Body of pancreas (tissue), 4 donors: ENCODE data around the gene TNS3. TPM values are rescaled to one million over a fixed set of nuclear protein-coding genes. Genes with fewer than 3 reads are reported as not detected.
A peak's percentile ranks its signal among the peaks of the same experiment; 100 is the strongest.

Experiments used
- ATAC-seq: fragments of 150-250 bp; one replicate; pipeline ENCODE4 v1.9.1; 2016
- DNase-seq, 4 donors: peaks; one replicate each; pipeline ENCODE4 v3.0.0-alpha.2; 2019
- H3K27ac ChIP-seq, 4 donors: fragments of 200-600 bp; sonication (generic); 1 replicate in 3 of 4; 2 replicates in 1 of 4; pipeline versions ENCODE4 v1.5.1 to v1.6.1; 2016 to 2019; ENCODE audit warnings: mild to moderate bottlenecking in 1 of 4, mixed read lengths in 1 of 4, moderate library complexity in 1 of 4
- H3K27me3 ChIP-seq, 2 donors: fragments of 200-600 bp; sonication (generic); one replicate each; pipeline ENCODE4 v1.6.0; 2016; ENCODE audit warnings: mild to moderate bottlenecking in 1 of 2
- H3K36me3 ChIP-seq, 2 donors: fragments of 200-600 bp; sonication (generic); replicated peaks in 1 of 2; 2 replicates each; pipeline ENCODE4 v1.5.1; 2016; ENCODE audit warnings: low read depth in 2 of 2; ENCODE audit not compliant: insufficient read depth in 1 of 2
- H3K4me1 ChIP-seq: fragments of 200-600 bp; sonication (generic); one replicate; pipeline ENCODE4 v1.6.0; 2016
- H3K4me3 ChIP-seq, 2 donors: fragments of 200-600 bp; sonication (generic); 1 replicate in 1 of 2; 2 replicates in 1 of 2; pipeline ENCODE4 v1.5.1; 2016 to 2019
- H3K9me3 ChIP-seq, 3 donors: fragments of 200-600 bp; sonication (generic); 1 replicate in 2 of 3; 2 replicates in 1 of 3; pipeline ENCODE4 v1.5.1; 2016
- CTCF ChIP-seq, 7 experiments: fragments of 450-650 bp in 4 of 7; fragments of 200-600 bp in 3 of 7; sonication (generic) in 3 of 7; IDR thresholded peaks; one replicate each; pipeline ENCODE4 v1.5.1; 2016 to 2019; ENCODE audit warnings: antibody characterized with exemption in 7 of 7
- POLR2A ChIP-seq, 3 donors: fragments of 450-650 bp; IDR thresholded peaks; one replicate each; pipeline ENCODE4 v1.6.1; 2016; ENCODE audit warnings: antibody characterized with exemption in 3 of 3, mild to moderate bottlenecking in 2 of 3
- WGBS, 2 donors: methylation state at CpG; one replicate each; pipeline ENCODE4 v1.1.5; 2017; 5-methylcytosine and 5-hydroxymethylcytosine counted together
- intact Hi-C: fragments of 100-400 bp; cut with DNase I; formaldehyde crosslinking; loops from one replicate; pipeline ENCODE4 v1.15.1; 2023
- total RNA-seq, 2 donors: library from RNA; depleted of rRNA; stranded (reverse); fragments of >200 nt; gene quantifications; one replicate each; pipeline ENCODE4 v1.1.0, GENCODE V29; 2016

The TNS3 gene
- total RNA-seq, 2 donors from 2014 or later = 100 to 265 TPM

GRCh38 chr7:47330026-47330425 lies 251.9 kb downstream of the TNS3 start:
- intact Hi-C loops = no loop called here
- DNase-seq (peak in 1 of 4 donors; percentile 10), ATAC-seq (no peak)
- H3K36me3 ChIP-seq = peaks cover 0 to 24% of the 10 kb centered on the region in 2 donors
- TF ChIP-seq CTCF (IDR thresholded peaks at IDR 0.05) (no peak), POLR2A (IDR thresholded peaks at IDR 0.05) (no peak)
- H3K4me1 ChIP-seq = peaks cover 40% of the 10 kb centered on the region
- 42 to 79% methylated on average over 3 to 6 of the region's 6 CpGs for WGBS, 2 donors
- H3K27me3 ChIP-seq = no peaks in the 10 kb centered on the region
- H3K27ac ChIP-seq = peak overlapping the region in 3 of 4 donors; percentile 10 to 72 (median 67)
- H3K4me3 ChIP-seq = no peak overlapping the region
- H3K9me3 ChIP-seq = no peaks in the 10 kb centered on the region

GRCh38 chr7:47329320-47329926 lies 252.5 kb downstream of the TNS3 start:
- TF ChIP-seq CTCF (IDR thresholded peaks at IDR 0.05) (no peak), POLR2A (IDR thresholded peaks at IDR 0.05) (no peak)
- Histone ChIP-seq H3K36me3 (peaks cover 0 to 20% of the 10 kb centered on the region in 2 donors), H3K4me1 (peaks cover 40% of the 10 kb centered on the region), H3K27ac (peak overlapping the region; percentile 10 to 72 (median 51)), H3K9me3 (no peaks in the 10 kb centered on the region), H3K4me3 (no peak overlapping the region), H3K27me3 (no peaks in the 10 kb centered on the region)
- no peak for ATAC-seq
- peak in 1 of 4 donors; percentile 8 for DNase-seq
- 90 to 94% methylated on average over 10 to 17 of the region's 19 CpGs for WGBS, 2 donors
- intact Hi-C loops = no loop called here

GRCh38 chr7:47328392-47329319 lies 253.3 kb downstream of the TNS3 start:
- 78 to 88% methylated on average over 7 of the region's 7 CpGs for WGBS, 2 donors
- Histone ChIP-seq H3K4me3 (no peak overlapping the region), H3K9me3 (no peaks in the 10 kb centered on the region), H3K4me1 (peaks cover 40% of the 10 kb centered on the region), H3K36me3 (peaks cover 0 to 14% of the 10 kb centered on the region in 2 donors), H3K27me3 (no peaks in the 10 kb centered on the region), H3K27ac (peak overlapping the region; percentile 35 to 72 (median 66))
- intact Hi-C loops = no loop called here
- TF ChIP-seq POLR2A (IDR thresholded peaks at IDR 0.05) = no peak
- TF ChIP-seq CTCF (IDR thresholded peaks at IDR 0.05) = no peak
- peak in 1 of 4 donors; percentile 13 for DNase-seq
- peak; percentile 15 for ATAC-seq

DNA sequence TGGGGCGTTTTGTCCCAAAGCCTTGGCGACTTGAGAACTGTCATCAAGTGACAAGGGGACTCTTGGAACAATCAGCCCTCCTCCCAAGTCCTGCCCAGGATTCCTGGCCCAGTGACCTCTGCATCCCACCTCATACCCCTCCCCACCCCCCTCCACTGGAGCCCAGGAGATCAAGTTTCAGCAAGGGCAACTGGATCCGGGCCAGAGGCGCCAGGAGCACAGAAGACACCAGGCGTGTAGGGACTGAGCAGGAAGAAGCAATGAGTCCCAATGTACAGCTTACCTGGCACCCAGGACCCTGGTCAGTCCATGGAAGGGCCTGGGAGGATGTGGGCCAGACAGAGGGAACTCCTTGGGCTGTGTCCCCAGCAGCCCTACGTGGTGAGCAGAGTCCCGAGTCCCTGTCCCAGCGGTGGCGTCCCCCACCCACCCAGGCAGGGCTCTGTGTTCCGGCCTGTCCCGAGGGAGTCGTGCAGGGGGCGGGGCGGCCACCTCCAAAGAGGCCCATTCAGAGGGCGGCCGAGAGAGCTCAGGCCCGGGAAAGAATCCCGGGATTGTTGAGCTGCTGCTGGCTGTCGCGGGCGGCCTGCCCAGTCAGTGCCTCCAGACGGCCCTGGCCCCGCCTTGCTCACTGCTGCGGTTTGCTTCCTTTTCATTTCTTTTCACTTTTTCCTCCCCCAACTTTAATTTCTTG lies 254.1 kb downstream of the TNS3 start:
- TF ChIP-seq POLR2A (IDR thresholded peaks at IDR 0.05) = no peak
- TF ChIP-seq CTCF (IDR thresholded peaks at IDR 0.05) = no peak
- Histone ChIP-seq H3K27me3 (no peaks in the 10 kb centered on the region), H3K9me3 (no peaks in the 10 kb centered on the region), H3K27ac (peak overlapping the region; percentile 43 to 72 (median 66)), H3K4me1 (peaks cover 40% of the 10 kb centered on the region), H3K36me3 (peaks cover 0 to 13% of the 10 kb centered on the region in 2 donors), H3K4me3 (no peak overlapping the region)
- peak; percentile 66 to 77 (median 77) for DNase-seq
- peak; percentile 85 for ATAC-seq
- intact Hi-C loops = no loop called here
- 43 to 69% methylated on average over 12 to 24 of the region's 24 CpGs for WGBS, 2 donors
